H1 (cell line): Measurements from ENCODE around the gene HMCN2. TPM values are rescaled to one million over a fixed set of nuclear protein-coding genes. Genes with fewer than 3 reads are reported as not detected.

Experiments used
- CTCF ChIA-PET: fragments of 300-600 bp; sonication (Branson Sonifier 250); formaldehyde crosslinking; loops from one replicate; lab custom pipeline; 2021; ENCODE audit not compliant: partially characterized antibody; lab: Charles Lee
- POLR2A ChIA-PET: fragments of 300-600 bp; sonication (Branson Sonifier 250); formaldehyde crosslinking; loops from one replicate; lab custom pipeline; 2021; ENCODE audit warnings: inconsistent platforms; ENCODE audit not compliant: partially characterized antibody; lab: Charles Lee
- DNase-seq, 2 experiments: peaks; one replicate each; pipeline versions ENCODE4 v3.0.0 to v3.0.0-alpha.2; 2010 to 2022; ENCODE audit warnings: low spot score in 2 of 2, low read depth in 1 of 2, mixed read lengths in 1 of 2
- FAIRE-seq: peaks from 2 replicates; lab custom pipeline; 2011; peaks lifted over from hg19 to GRCh38; lab: Jason Lieb, UNC
- H2AFZ ChIP-seq: 2 replicates; pipeline ENCODE4 v1.8.1; 2012; ENCODE audit warnings: low read length, inconsistent platforms
- H2AK5ac ChIP-seq: 2 replicates; pipeline ENCODE4 v1.6.1; 2013; ENCODE audit warnings: low read depth, low read length
- H2BK120ac ChIP-seq: replicated peaks from 2 replicates; pipeline ENCODE3; 2013; ENCODE audit warnings: low read depth, low read length, inconsistent platforms
- H2BK12ac ChIP-seq: 2 replicates; pipeline ENCODE4 v1.6.1; 2013; ENCODE audit warnings: low read depth, low read length
- H2BK15ac ChIP-seq: 2 replicates; pipeline ENCODE4 v1.6.1; 2013; ENCODE audit warnings: low read length
- H2BK20ac ChIP-seq: 2 replicates; pipeline ENCODE4 v1.6.1; 2013; ENCODE audit warnings: low read length
- H2BK5ac ChIP-seq: 2 replicates; pipeline ENCODE4 v1.6.1; 2013; ENCODE audit warnings: low read depth, low read length
- H3K14ac ChIP-seq: 2 replicates; pipeline ENCODE4 v1.6.1; 2013; ENCODE audit warnings: inconsistent platforms; ENCODE audit not compliant: insufficient read length
- H3K18ac ChIP-seq: 2 replicates; pipeline ENCODE4 v1.6.1; 2013; ENCODE audit warnings: low read length; ENCODE audit errors: extremely low read depth
- H3K23ac ChIP-seq: 2 replicates; pipeline ENCODE4 v1.6.1; 2013; ENCODE audit warnings: inconsistent platforms; ENCODE audit not compliant: insufficient read length
- H3K23me2 ChIP-seq: 2 replicates; pipeline ENCODE4 v1.6.1; 2013; ENCODE audit warnings: low read depth, low read length
- H3K27ac ChIP-seq: 2 replicates; pipeline ENCODE4 v1.6.1; 2011; ENCODE audit warnings: low read depth, low read length, inconsistent platforms
- H3K27me3 ChIP-seq, 4 experiments: replicated peaks in 1 of 4; 1 replicate in 1 of 4; 2 replicates in 3 of 4; pipeline versions ENCODE4 v1.6.1 to v1.8.1; 2011 to 2013; ENCODE audit warnings: low read length in 3 of 4, mild to moderate bottlenecking in 3 of 4, inconsistent platforms in 2 of 4, mixed read lengths in 2 of 4, moderate library complexity in 1 of 4; ENCODE audit not compliant: control insufficient read depth in 3 of 4, insufficient read depth in 3 of 4; ENCODE audit errors: extremely low read depth in 1 of 4
- H3K36me3 ChIP-seq, 4 experiments: 2 replicates each; pipeline versions ENCODE4 v1.6.1 to v1.8.1; 2011 to 2013; ENCODE audit warnings: mild to moderate bottlenecking in 4 of 4, low read length in 3 of 4, moderate library complexity in 2 of 4, control low read depth in 1 of 4, inconsistent platforms in 1 of 4; ENCODE audit not compliant: insufficient read depth in 4 of 4, control insufficient read depth in 2 of 4
- H3K4ac ChIP-seq: replicated peaks from 2 replicates; pipeline ENCODE3; 2013; ENCODE audit warnings: low read length, low read depth, mixed read lengths, inconsistent platforms; ENCODE audit not compliant: insufficient read length
- H3K4me1 ChIP-seq, 4 experiments: replicated peaks in 1 of 4; 1 replicate in 1 of 4; 2 replicates in 3 of 4; pipeline versions ENCODE4 v1.6.1 to v1.8.1; 2011 to 2013; ENCODE audit warnings: low read length in 3 of 4, inconsistent platforms in 2 of 4, mixed read lengths in 1 of 4; ENCODE audit not compliant: insufficient read depth in 4 of 4, control insufficient read depth in 3 of 4
- H3K4me2 ChIP-seq, 2 experiments: 2 replicates each; pipeline versions ENCODE4 v1.6.1 to v1.8.1; 2011 to 2013; ENCODE audit warnings: low read depth in 2 of 2, low read length in 2 of 2, control low read depth in 1 of 2, inconsistent platforms in 1 of 2, mild to moderate bottlenecking in 1 of 2; ENCODE audit not compliant: insufficient read depth in 1 of 2
- H3K4me3 ChIP-seq, 4 experiments: fragments of 200-600, 300-600 bp in 1 of 4; sonication (generic), shearing (Covaris generic), sonication (Bioruptor Twin) in 1 of 4; 2 replicates each; pipeline versions ENCODE4 v1.5.1 to v1.8.1; 2011 to 2016; ENCODE audit warnings: low read length in 4 of 4, low read depth in 3 of 4, control low read depth in 2 of 4, inconsistent platforms in 2 of 4, mild to moderate bottlenecking in 2 of 4, mixed read lengths in 1 of 4, moderate library complexity in 1 of 4; ENCODE audit not compliant: insufficient read depth in 2 of 4; ENCODE audit errors: extremely low read depth in 1 of 4
- H3K56ac ChIP-seq: replicated peaks from 2 replicates; pipeline ENCODE3; 2013; ENCODE audit warnings: low read depth, mild to moderate bottlenecking, mixed read lengths, low read length, inconsistent platforms; ENCODE audit not compliant: insufficient read length
- H3K79me1 ChIP-seq: 2 replicates; pipeline ENCODE4 v1.6.1; 2013; ENCODE audit warnings: low read depth, low read length, control low read depth
- H3K79me2 ChIP-seq, 2 experiments: 2 replicates each; pipeline versions ENCODE4 v1.6.1 to v1.8.1; 2012 to 2013; ENCODE audit warnings: low read length in 2 of 2, mild to moderate bottlenecking in 2 of 2, inconsistent platforms in 1 of 2; ENCODE audit not compliant: insufficient read depth in 2 of 2, control insufficient read depth in 1 of 2
- H3K9ac ChIP-seq, 4 experiments: replicated peaks in 1 of 4; 1 replicate in 1 of 4; 2 replicates in 3 of 4; pipeline versions ENCODE4 v1.6.1 to v1.8.1; 2011 to 2013; ENCODE audit warnings: low read depth in 3 of 4, low read length in 3 of 4, control low read depth in 2 of 4, mild to moderate bottlenecking in 2 of 4, moderate library complexity in 2 of 4, inconsistent platforms in 1 of 4; ENCODE audit errors: extremely low read depth in 1 of 4
- H3K9me3 ChIP-seq, 2 experiments: 2 replicates each; pipeline versions ENCODE4 v1.6.1 to v1.8.1; 2012 to 2013; ENCODE audit warnings: mild to moderate bottlenecking in 2 of 2, moderate library complexity in 2 of 2, control low read depth in 1 of 2, inconsistent platforms in 1 of 2, low read depth in 1 of 2, low read length in 1 of 2, mixed read lengths in 1 of 2; ENCODE audit not compliant: insufficient read depth in 2 of 2
- H4K20me1 ChIP-seq, 2 experiments: replicated peaks in 1 of 2; 2 replicates each; pipeline versions ENCODE3 to v1.8.1; 2011 to 2013; ENCODE audit warnings: inconsistent platforms in 2 of 2, low read length in 2 of 2, mild to moderate bottlenecking in 1 of 2; ENCODE audit not compliant: insufficient read depth in 2 of 2, control insufficient read depth in 1 of 2
- H4K5ac ChIP-seq: 2 replicates; pipeline ENCODE4 v1.6.1; 2013; ENCODE audit warnings: low read length, low read depth, mixed read lengths, inconsistent platforms; ENCODE audit not compliant: insufficient read length
- H4K8ac ChIP-seq: 2 replicates; pipeline ENCODE4 v1.8.0; 2013; ENCODE audit warnings: mild to moderate bottlenecking, moderate library complexity, low read length, inconsistent platforms; ENCODE audit not compliant: insufficient read depth; ENCODE audit errors: extremely low read depth
- H4K91ac ChIP-seq: replicated peaks from 2 replicates; pipeline ENCODE3; 2013; ENCODE audit warnings: low read length, mixed read lengths, inconsistent platforms; ENCODE audit not compliant: insufficient read length
- BACH1 ChIP-seq: IDR thresholded peaks from 2 replicates; pipeline ENCODE4 v1.6.1; 2012; ENCODE audit warnings: low read length, improper control_type of control experiment
- BRCA1 ChIP-seq: IDR thresholded peaks from 2 replicates; pipeline ENCODE4 v1.6.1; 2012; ENCODE audit warnings: low read depth, low read length, improper control_type of control experiment
- EZH2 ChIP-seq: fragments of 200-600 bp; sonication (generic); IDR thresholded peaks from 2 replicates; pipeline ENCODE4 v1.7.1; 2012; ENCODE audit warnings: low read depth, mild to moderate bottlenecking, moderate library complexity, low read length, inconsistent platforms; ENCODE audit not compliant: severe bottlenecking
- KDM4A ChIP-seq: IDR thresholded peaks from one replicate; pipeline ENCODE4 v1.7.1; 2012; ENCODE audit warnings: low read depth, mild to moderate bottlenecking, moderate library complexity, low read length, inconsistent platforms; ENCODE audit not compliant: severe bottlenecking
- RBBP5 ChIP-seq: IDR thresholded peaks from 2 replicates; pipeline ENCODE4 v1.7.1; 2012; ENCODE audit warnings: low read depth, mild to moderate bottlenecking, inconsistent platforms, low read length, moderate library complexity, borderline replicate concordance
- TEAD4 ChIP-seq: IDR thresholded peaks from 2 replicates; pipeline ENCODE4 v1.6.1; 2012; ENCODE audit warnings: low read depth, low read length, inconsistent platforms, mixed read lengths
- USF2 ChIP-seq: IDR thresholded peaks from 2 replicates; pipeline ENCODE4 v1.6.1; 2011; ENCODE audit warnings: low read length, improper control_type of control experiment
- ZNF274 ChIP-seq: IDR thresholded peaks from 2 replicates; pipeline ENCODE4 v1.7.0; 2012; ENCODE audit warnings: low read length, borderline replicate concordance; ENCODE audit errors: extremely low read depth
- WGBS, 2 experiments: shearing (Covaris generic) in 1 of 2; methylation state at CpG; one replicate each; pipeline versions ENCODE4 v1.1.6 to v1.1.7; 2013 to 2015; ENCODE audit warnings: low lambda C conversion rate in 2 of 2, mixed read lengths in 2 of 2, inconsistent platforms in 1 of 2, low coverage in 1 of 2, missing lambda C conversion rate in 1 of 2; ENCODE audit not compliant: insufficient replicate concordance in 2 of 2, insufficient coverage in 1 of 2, insufficient read length in 1 of 2; ENCODE audit errors: extremely low coverage in 1 of 2, missing lambda C conversion rate in 1 of 2; 5-methylcytosine and 5-hydroxymethylcytosine counted together
- polyA plus RNA-seq, 7 experiments: library from polyadenylated mRNA; depleted of rRNA in 3 of 7; stranded (reverse) in 5 of 7; unstranded in 2 of 7; fragments of >200 nt in 5 of 7; fragments of 200-250 nt in 2 of 7; gene quantifications; 1 replicate in 5 of 7; 2 replicates in 1 of 7; 4 replicates in 1 of 7; pipeline versions ENCODE4 v1.2.1 to v1.2.3, GENCODE V29; 2011 to 2013; ENCODE audit warnings: missing spikeins in 2 of 7, mixed read lengths in 2 of 7
- total RNA-seq: library from RNA; stranded (reverse); fragmentation: NEBNext Ultra II Directional; extraction: Animal tissue kit (Norgen Biotek cat#: 25700); gene quantifications from 2 replicates; pipeline ENCODE4 v1.2.1, GENCODE V29; 2021
- TF ChIP-seq, protein P1 (sequence below), 3 experiments: IDR thresholded peaks; 1 replicate in 2 of 3; 2 replicates in 1 of 3; pipeline versions ENCODE4 v1.5.1 to v1.6.1; 2011; ENCODE audit warnings: low read length in 3 of 3, mild to moderate bottlenecking in 3 of 3, inconsistent platforms in 2 of 3, low read depth in 1 of 3, moderate library complexity in 1 of 3; ENCODE audit not compliant: insufficient read depth in 1 of 3; ENCODE audit errors: control extremely low read depth in 1 of 3

HMCN2 gene
- total and polyA plus RNA-seq, 2 of the 8 experiments (the other 6 are each of a cell fraction or from before 2014, with no cell fraction given): 5.0 to 9.1 TPM

DNA sequence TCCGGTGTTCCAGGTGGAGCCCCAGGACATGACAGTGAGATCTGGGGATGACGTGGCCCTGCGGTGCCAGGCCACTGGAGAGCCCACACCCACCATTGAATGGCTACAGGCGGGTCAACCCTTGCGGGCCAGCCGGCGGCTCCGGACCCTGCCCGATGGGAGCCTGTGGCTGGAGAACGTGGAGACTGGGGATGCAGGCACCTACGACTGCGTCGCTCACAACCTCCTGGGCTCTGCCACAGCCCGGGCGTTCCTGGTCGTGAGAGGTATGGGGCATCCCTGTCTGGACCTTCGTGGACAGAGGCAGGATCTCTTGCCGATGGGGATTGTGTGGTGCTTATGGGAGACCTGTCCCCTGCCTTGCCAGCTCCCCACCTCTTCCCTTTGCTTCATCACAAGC is 153.2 kb downstream of the HMCN2 start:
- FAIRE-seq (no peak), DNase-seq (no peak)
- H4K5ac ChIP-seq: no peak overlapping the region
- no peak overlapping the region for H2BK20ac ChIP-seq
- H3K23me2 ChIP-seq: no peaks in the 10 kb centered on the region
- H3K56ac ChIP-seq: no peak overlapping the region
- H3K36me3 ChIP-seq: no peaks in the 10 kb centered on the region
- no peak overlapping the region for H2BK15ac ChIP-seq
- ChIA-PET CTCF (interaction anchor here (1.4 kb wide), 1 partner anchor 265 kb away, joined by 3 read pairs; no protein-coding TSS in a partner anchor), POLR2A (no interaction called here)
- H2BK12ac ChIP-seq: 0 out of 2 replicates have a peak overlapping the region, but pooled peaks have one; percentile 50
- no peak overlapping the region for H2BK120ac ChIP-seq
- no peak overlapping the region for H2AFZ ChIP-seq
- H3K4ac ChIP-seq: peak overlapping the region; percentile 69
- no peak overlapping the region for H3K4me2 ChIP-seq
- H3K18ac ChIP-seq: no peak overlapping the region; the same call in 1 of the 2 replicates
- no peak overlapping the region for H4K91ac ChIP-seq
- H4K20me1 ChIP-seq: no peaks in the 10 kb centered on the region
- no peak overlapping the region for H3K4me3 ChIP-seq
- no peak overlapping the region for H3K23ac ChIP-seq
- no peaks in the 10 kb centered on the region; a peak in 1 of 7 replicates for H3K27me3 ChIP-seq
- H3K9me3 ChIP-seq: peaks cover 0 to 2% of the 10 kb centered on the region in 2 experiments; a peak in 1 of 4 replicates
- peaks cover 6 to 15% (median 9%) of the 10 kb centered on the region in 4 experiments; a peak in 6 of 7 replicates for H3K4me1 ChIP-seq
- no peak overlapping the region for H3K27ac ChIP-seq
- no peak overlapping the region for H3K14ac ChIP-seq
- no peak overlapping the region for H4K8ac ChIP-seq
- H3K79me2 ChIP-seq: no peaks in the 10 kb centered on the region
- no peak overlapping the region for H3K9ac ChIP-seq
- WGBS, 2 experiments: 90% methylated on average over 18 of the region's 18 CpGs; no CpG with 5 or more reads in 1 of the 2 experiments
- no peak overlapping the region for H2BK5ac ChIP-seq
- no peaks in the 10 kb centered on the region for H3K79me1 ChIP-seq
- no peak overlapping the region for H2AK5ac ChIP-seq
- TF ChIP-seq, protein P1, sequence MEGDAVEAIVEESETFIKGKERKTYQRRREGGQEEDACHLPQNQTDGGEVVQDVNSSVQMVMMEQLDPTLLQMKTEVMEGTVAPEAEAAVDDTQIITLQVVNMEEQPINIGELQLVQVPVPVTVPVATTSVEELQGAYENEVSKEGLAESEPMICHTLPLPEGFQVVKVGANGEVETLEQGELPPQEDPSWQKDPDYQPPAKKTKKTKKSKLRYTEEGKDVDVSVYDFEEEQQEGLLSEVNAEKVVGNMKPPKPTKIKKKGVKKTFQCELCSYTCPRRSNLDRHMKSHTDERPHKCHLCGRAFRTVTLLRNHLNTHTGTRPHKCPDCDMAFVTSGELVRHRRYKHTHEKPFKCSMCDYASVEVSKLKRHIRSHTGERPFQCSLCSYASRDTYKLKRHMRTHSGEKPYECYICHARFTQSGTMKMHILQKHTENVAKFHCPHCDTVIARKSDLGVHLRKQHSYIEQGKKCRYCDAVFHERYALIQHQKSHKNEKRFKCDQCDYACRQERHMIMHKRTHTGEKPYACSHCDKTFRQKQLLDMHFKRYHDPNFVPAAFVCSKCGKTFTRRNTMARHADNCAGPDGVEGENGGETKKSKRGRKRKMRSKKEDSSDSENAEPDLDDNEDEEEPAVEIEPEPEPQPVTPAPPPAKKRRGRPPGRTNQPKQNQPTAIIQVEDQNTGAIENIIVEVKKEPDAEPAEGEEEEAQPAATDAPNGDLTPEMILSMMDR (IDR thresholded peaks at IDR 0.05; ENCODE audit: control extremely low read depth in 1 of 3, insufficient read depth in 1 of 3, low read depth in 1 of 3, low read length in 3 of 3): no peak
- TF ChIP-seq KDM4A (no peak), EZH2 (no peak), BRCA1 (no peak), USF2 (no peak), RBBP5 (no peak), BACH1 (no peak), ZNF274 (no peak), TEAD4 (no peak)
